GM12872 (cell line): ENCODE data around the gene TRMT44.
A peak's percentile ranks its signal among the peaks of the same experiment; 100 is the strongest.

ENCODE experiments used
- CTCF ChIP-seq: IDR thresholded peaks from 3 replicates; pipeline ENCODE4 v1.5.1; 2011; ENCODE audit warnings: low read depth, mild to moderate bottlenecking, low read length, moderate library complexity; ENCODE audit not compliant: insufficient read depth

The TRMT44 gene

GRCh38 chr4:8402640-8403039 lies 37.9 kb upstream of the TRMT44 start:
- no peak for TF ChIP-seq CTCF

GRCh38 chr4:8403173-8403753 lies 37.3 kb upstream of the TRMT44 start:
- peak; percentile 80 for TF ChIP-seq CTCF

GRCh38 chr4:8403976-8404375 lies 36.6 kb upstream of the TRMT44 start:
- no peak for TF ChIP-seq CTCF

GRCh38 chr4:8404791-8405515 lies 35.6 kb upstream of the TRMT44 start:
- TF ChIP-seq CTCF: no peak

GRCh38 chr4:8405516-8405875 lies 35.1 kb upstream of the TRMT44 start:
- TF ChIP-seq CTCF: no peak

GRCh38 chr4:8406887-8407286 lies 33.7 kb upstream of the TRMT44 start:
- peak; percentile 33; the same call in 1 of the 3 replicates for TF ChIP-seq CTCF

GRCh38 chr4:8407316-8407715 lies 33.3 kb upstream of the TRMT44 start:
- no peak for TF ChIP-seq CTCF
